ENCODE data around the gene ARSK.

Gene ARSK

DNA sequence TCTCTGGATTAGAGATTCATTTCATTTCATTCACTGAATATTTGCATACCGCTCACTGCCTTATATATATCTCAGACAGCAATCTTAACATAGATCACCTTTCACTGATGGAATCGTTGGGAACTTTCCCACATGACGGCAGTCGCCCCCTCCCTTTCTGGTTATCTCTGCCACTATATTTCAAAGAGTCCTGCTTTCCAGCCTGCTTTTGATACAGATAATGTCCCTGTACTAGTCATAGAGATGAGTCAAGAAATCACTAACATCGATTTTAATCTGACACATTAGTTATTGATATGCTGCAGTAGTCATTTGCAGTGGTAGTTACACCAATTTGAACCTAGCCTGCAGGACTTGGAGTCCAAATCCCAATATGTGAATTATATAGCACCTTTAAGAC lies 8.5 kb downstream of the ARSK start:
- in situ Hi-C loops (cut with HindIII; ENCODE audit: low sequenced_read_pairs), result no loop called here

DNA sequence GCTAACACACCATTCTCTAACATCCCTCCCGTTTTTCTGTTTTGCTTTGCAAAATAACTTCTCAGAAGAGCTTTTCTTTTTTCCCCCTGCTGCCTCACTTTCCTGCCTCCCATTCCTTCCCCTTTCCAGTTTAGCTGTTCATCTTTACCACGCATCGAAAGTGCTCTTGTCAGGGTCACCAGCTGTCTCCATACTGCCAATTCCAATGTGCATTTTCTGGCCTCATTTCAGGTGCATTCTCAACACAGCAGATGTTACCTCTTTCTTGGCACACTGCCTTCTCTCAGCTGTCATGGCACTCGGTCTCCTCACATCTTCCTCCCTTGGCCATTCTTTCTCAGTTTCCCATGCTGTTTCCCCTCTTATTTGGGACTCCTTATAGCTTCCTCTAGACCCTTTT lies 9.5 kb downstream of the ARSK start:
- in situ Hi-C loops (cut with HindIII; ENCODE audit: low sequenced_read_pairs), result no loop called here

GRCh38 chr5:95565280-95565920 lies 10.5 kb downstream of the ARSK start:
- in situ Hi-C loops (cut with HindIII; ENCODE audit: low sequenced_read_pairs), result no loop called here

DNA sequence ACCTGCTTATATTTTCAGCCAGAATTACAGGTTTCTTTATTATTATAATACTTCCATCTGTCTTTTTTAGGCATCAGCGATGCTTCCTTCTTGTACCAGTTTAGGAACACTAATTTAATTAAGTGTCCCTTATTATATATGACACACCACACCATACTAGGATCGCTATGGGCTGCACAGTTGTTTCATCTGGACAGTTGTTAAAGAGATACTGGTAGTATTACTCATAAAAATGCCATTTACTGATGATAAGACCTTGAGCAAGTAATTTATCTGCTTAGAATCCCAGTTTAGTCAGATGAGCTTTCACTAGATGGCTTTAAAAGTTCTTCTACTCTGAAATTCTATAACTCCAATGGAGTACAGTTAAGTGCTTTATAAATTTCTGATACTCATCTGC lies 17.1 kb downstream of the ARSK start:
- in situ Hi-C loops (cut with HindIII; ENCODE audit: low sequenced_read_pairs), result no loop called here

GRCh38 chr5:95581576-95581975 lies 26.7 kb downstream of the ARSK start:
- in situ Hi-C loops (cut with HindIII; ENCODE audit: low sequenced_read_pairs), result no loop called here

GRCh38 chr5:95583992-95584391 lies 29.1 kb downstream of the ARSK start:
- in situ Hi-C loops (cut with HindIII; ENCODE audit: low sequenced_read_pairs), result no loop called here

DNA sequence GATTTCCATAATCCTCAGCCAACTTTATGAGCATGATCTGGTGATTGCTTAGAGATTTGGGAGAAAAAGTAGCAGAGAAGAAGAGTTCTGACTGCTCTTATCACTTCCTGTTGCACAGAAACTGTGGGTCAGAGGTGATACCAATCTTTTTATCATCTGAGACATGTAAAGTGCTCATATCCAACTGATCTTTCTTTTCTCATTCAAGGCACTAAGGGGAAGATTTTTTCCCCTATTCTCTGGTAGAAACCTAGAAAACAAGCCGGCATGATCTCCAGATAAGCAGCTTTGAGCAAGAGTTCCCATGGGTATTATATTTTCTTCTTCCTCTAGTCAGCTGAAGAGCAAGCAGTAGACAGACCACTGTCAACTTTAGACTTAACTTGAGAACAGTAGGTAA lies 36.0 kb downstream of the ARSK start:
- in situ Hi-C loops (cut with HindIII; ENCODE audit: low sequenced_read_pairs), result no loop called here

DNA sequence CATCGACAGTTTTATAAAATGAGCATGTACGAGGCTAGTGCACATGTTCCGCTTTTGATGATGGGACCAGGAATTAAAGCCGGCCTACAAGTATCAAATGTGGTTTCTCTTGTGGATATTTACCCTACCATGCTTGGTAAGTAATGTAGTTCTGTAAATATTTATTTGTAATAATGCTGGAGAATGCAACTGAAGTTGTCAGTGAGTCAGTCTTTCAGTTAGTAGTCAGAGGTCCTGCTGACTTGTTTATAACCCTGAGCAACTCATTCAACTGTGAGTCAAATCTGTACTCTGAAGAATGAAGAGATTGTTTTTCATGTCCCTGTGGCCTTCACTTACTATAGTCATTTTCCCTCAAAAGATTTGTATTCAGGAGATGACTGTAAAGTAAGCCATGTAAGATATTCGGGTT lies 36.6 kb downstream of the ARSK start:
- in situ Hi-C loops (cut with HindIII; ENCODE audit: low sequenced_read_pairs), result no loop called here

- in situ Hi-C loops (cut with HindIII; ENCODE audit: low sequenced_read_pairs), result no loop called here
Observed at GRCh38 chr5:95595289-95595931, 40.5 kb downstream of the ARSK start.

DNA sequence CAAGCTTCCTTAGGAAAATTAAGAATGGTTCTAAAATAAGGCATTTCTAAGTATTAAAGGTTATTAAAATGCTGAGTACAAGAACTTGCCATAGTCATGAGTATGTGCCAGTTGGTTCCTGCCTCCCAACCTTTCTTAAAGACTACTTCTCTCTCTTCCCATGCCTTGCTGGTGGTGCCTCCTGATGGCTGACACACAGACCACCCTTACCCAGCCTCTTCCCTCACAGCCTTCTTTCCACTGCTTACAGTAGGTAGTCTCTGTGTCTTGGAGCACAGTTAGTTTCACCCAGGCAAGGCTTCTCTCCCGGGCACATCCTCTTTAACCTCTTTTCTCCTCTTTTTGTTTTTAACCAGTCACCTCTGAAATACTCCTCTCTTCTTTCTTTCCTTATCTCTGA lies 44.4 kb downstream of the ARSK start:
- in situ Hi-C loops (cut with HindIII; ENCODE audit: low sequenced_read_pairs), result no loop called here

DNA sequence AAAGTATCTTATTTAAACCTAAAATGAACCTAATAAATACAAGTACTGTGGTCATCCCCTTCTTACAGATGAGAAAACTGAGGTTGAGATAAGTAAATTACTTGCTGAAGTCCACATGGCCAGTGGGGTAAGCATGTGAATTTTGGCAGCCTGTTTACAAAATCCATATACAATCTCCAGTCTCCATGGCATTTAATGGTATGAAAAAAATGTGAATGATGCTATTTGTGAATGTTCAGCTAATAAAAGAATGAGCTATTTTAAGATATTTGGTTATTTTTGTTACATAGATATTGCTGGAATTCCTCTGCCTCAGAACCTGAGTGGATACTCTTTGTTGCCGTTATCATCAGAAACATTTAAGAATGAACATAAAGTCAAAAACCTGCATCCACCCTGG lies 45.7 kb downstream of the ARSK start:
- in situ Hi-C loops (cut with HindIII; ENCODE audit: low sequenced_read_pairs), result no loop called here

GRCh38 chr5:95605786-95606185 lies 50.9 kb downstream of the ARSK start:
- in situ Hi-C loops (cut with HindIII; ENCODE audit: low sequenced_read_pairs), result no loop called here

DNA sequence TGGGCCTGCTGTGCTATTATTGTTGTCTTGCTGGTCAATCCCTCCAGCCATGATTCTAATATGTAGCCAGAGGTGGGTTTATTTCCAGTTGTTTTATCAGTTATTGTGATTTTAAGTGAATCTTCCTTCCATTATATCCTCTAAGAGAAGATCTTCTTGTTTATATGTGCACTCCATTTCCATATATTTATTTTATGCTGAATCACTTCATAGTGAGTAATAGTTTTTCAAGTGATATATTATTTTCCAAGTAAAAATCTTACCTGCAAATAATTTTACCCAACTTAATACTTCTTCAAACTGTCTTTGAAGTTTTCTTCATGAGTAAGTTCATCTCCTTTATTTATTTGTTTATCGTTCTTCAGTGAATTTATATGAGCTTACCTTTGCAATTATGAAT lies 51.5 kb downstream of the ARSK start:
- in situ Hi-C loops (cut with HindIII; ENCODE audit: low sequenced_read_pairs), result no loop called here

DNA sequence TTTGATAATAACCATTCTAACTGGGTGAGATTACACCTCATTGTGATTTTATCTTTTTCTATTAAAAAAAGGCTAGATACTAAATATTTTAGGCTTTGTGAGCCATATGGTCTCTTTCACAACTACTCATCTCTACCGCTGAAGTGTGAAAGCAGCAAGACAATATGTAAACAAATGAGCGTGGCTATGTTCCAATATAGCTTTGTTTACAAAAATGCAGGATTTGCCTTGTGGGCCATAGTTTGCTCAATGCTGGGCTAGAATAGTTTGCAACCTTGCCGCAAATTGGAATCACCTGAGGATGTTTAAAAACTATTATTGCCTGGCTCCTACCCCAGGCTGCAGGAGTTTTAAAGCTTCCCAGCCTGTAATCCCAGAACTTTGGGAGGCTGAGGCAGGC lies 54.8 kb downstream of the ARSK start:
- in situ Hi-C loops (cut with HindIII; ENCODE audit: low sequenced_read_pairs), result no loop called here

GRCh38 chr5:95610546-95610945 lies 55.6 kb downstream of the ARSK start:
- in situ Hi-C loops (cut with HindIII; ENCODE audit: low sequenced_read_pairs), result no loop called here

GRCh38 chr5:95611396-95611795 lies 56.5 kb downstream of the ARSK start:
- in situ Hi-C loops (cut with HindIII; ENCODE audit: low sequenced_read_pairs), result no loop called here

GRCh38 chr5:95613514-95613913 lies 58.6 kb downstream of the ARSK start:
- in situ Hi-C loops (cut with HindIII; ENCODE audit: low sequenced_read_pairs), result no loop called here

DNA sequence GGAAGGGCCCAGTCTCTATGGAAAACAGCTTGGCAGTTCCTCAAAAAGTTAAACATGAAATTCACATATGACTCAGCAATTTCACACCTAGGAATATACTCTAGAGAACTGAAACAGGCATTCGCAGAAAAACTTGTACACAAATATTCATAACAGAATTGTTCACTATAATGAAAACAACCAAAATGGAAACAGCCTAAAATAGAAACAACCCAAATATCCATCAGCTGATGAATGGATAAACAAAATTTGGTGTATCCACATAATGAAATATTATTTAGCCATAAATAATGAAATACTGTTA lies 60.2 kb downstream of the ARSK start:
- in situ Hi-C loops (cut with HindIII; ENCODE audit: low sequenced_read_pairs), result no loop called here

DNA sequence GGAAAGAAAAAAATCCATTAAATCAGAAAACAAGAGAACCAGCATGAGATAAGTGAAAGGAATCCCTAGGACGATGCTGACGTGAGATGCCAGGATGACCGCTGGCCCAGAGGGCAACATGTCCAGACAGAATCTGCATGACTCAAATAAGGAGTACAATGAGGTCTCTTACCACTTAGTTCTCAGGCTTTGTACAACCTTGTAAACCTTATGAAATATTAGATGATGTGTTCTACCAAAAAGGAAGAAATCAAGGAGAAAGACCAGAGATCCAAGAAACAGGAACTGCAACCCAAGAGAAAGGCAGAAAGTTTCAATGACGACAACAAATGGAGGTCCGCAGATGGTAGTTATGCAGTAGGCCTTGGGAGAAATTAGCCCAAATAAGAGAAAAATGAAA lies 62.2 kb downstream of the ARSK start:
- in situ Hi-C loops (cut with HindIII; ENCODE audit: low sequenced_read_pairs), result no loop called here

DNA sequence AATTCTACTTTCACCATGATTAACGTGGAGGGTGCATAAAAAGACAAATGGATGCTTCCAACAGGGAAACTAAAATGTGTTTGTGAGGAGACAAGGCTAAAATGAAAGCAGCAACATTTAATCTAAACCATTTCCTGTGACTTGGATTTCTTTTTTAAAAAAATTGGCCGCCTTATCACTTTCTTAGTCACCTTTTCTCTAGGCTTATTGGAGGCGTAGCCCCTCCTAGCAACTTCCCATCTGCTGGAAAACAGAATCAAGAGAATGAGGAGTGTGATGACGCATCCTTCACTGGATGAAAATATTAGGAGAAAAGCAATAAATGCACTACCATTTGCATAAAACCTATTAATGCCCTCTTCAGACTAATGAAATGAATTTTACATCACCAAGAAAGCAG lies 64.2 kb downstream of the ARSK start:
- in situ Hi-C loops (cut with HindIII; ENCODE audit: low sequenced_read_pairs), result no loop called here

GRCh38 chr5:95619514-95620029 lies 64.7 kb downstream of the ARSK start:
- in situ Hi-C loops (cut with HindIII; ENCODE audit: low sequenced_read_pairs), result no loop called here

DNA sequence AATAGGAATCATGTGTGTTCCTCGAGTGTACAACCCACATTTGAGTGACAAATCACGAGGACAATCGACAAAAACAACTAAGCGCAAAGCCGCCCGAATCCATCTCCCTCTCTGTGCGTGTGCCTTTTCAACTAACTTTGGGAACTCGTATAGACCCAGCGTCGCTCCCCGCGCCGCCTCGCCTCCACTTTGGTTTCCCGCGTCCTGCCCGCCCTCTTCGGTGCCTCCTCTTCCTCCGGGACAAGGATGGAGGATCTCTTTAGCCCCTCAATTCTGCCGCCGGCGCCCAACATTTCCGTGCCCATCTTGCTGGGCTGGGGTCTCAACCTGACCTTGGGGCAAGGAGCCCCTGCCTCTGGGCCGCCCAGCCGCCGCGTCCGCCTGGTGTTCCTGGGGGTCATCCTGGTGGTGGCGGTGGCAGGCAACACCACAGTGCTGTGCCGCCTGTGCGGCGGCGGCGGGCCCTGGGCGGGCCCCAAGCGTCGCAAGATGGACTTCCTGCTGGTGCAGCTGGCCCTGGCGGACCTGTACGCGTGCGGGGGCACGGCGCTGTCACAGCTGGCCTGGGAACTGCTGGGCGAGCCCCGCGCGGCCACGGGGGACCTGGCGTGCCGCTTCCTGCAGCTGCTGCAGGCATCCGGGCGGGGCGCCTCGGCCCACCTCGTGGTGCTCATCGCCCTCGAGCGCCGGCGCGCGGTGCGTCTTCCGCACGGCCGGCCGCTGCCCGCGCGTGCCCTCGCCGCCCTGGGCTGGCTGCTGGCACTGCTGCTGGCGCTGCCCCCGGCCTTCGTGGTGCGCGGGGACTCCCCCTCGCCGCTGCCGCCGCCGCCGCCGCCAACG lies 65.3 kb downstream of the ARSK start, which contains the start of gene GPR150:
Gene GPR150, plus strand, starts transcription at position 58 of the 840 bp plus-strand sequence. Its CDS starts 189 bp downstream, at position 247.
- in situ Hi-C loops (cut with HindIII; ENCODE audit: low sequenced_read_pairs), result no loop called here
